A673 (cell line): ENCODE measurements around the gene MRPL10. TPM values are rescaled to one million over a fixed set of nuclear protein-coding genes. Genes with fewer than 3 reads are reported as not detected.

Source experiments
- BruUV-seq: library from RNA; stranded (reverse); fragments of 400-500 nt; replicated peaks from 2 replicates; lab custom pipeline; 2021; lab: Mats Ljungman, UMichigan
- CTCF ChIA-PET: fragments of 300-600 bp; sonication (Branson Sonifier 250); formaldehyde crosslinking; loops from one replicate; lab custom pipeline; 2022; ENCODE audit warnings: antibody characterized with exemption; lab: Charles Lee
- POLR2A ChIA-PET: fragments of 300-600 bp; sonication (Branson Sonifier 250); formaldehyde crosslinking; loops from one replicate; lab custom pipeline; 2022; ENCODE audit warnings: antibody characterized with exemption; ENCODE audit not compliant: low non-redundant PET; lab: Charles Lee
- DNase-seq: peaks from one replicate; pipeline ENCODE4 v3.0.0-alpha.2; 2015; ENCODE audit warnings: low spot score
- H3K27ac ChIP-seq: fragments of 200-600 bp; sonication (generic); 2 replicates; pipeline ENCODE4 v1.5.1; 2016; ENCODE audit warnings: mixed run types, low read depth, mild to moderate bottlenecking, mixed read lengths, antibody characterized with exemption, low read length; ENCODE audit not compliant: poor library complexity, severe bottlenecking
- H3K27me3 ChIP-seq: fragments of 200-600 bp; sonication (generic); replicated peaks from 2 replicates; pipeline ENCODE4 v1.6.1; 2017; ENCODE audit warnings: mixed run types, low read depth, mild to moderate bottlenecking, mixed read lengths, antibody characterized with exemption, low read length; ENCODE audit not compliant: insufficient read depth, poor library complexity
- H3K36me3 ChIP-seq: fragments of 200-600 bp; sonication (generic); 2 replicates; pipeline ENCODE4 v1.6.1; 2016; ENCODE audit warnings: mixed run types, mild to moderate bottlenecking, mixed read lengths, antibody characterized with exemption, low read length; ENCODE audit not compliant: insufficient read depth, poor library complexity, severe bottlenecking
- H3K4me1 ChIP-seq: fragments of 200-600 bp; sonication (generic); 2 replicates; pipeline ENCODE4 v1.6.1; 2017; ENCODE audit warnings: mixed run types, mild to moderate bottlenecking, mixed read lengths, antibody characterized with exemption, low read length; ENCODE audit not compliant: insufficient read depth, poor library complexity, severe bottlenecking
- H3K4me3 ChIP-seq: fragments of 200-600 bp; sonication (generic); 2 replicates; pipeline ENCODE4 v1.5.1; 2016; ENCODE audit warnings: low read depth, mixed run types, mild to moderate bottlenecking, mixed read lengths, low read length; ENCODE audit not compliant: poor library complexity, severe bottlenecking
- H3K9me3 ChIP-seq: fragments of 200-600 bp; sonication (generic); 2 replicates; pipeline ENCODE4 v1.6.1; 2016; ENCODE audit warnings: mixed run types, low read depth, mild to moderate bottlenecking, mixed read lengths, antibody characterized with exemption, low read length; ENCODE audit not compliant: poor library complexity, severe bottlenecking
- CTCF ChIP-seq: fragments of 300-800, 200-600 bp; sonication (generic); conservative IDR thresholded peaks from 2 replicates; pipeline ENCODE4 v1.5.1; 2017; ENCODE audit warnings: low read depth, mild to moderate bottlenecking, antibody characterized with exemption, low read length, moderate library complexity, mixed read lengths
- EZH2 ChIP-seq: fragments of 200-600 bp; sonication (generic); IDR thresholded peaks from 2 replicates; pipeline ENCODE4 v1.6.1; 2017; ENCODE audit warnings: borderline replicate concordance, low read depth, mild to moderate bottlenecking, mixed read lengths, antibody characterized with exemption, low read length; ENCODE audit not compliant: poor library complexity, severe bottlenecking
- intact Hi-C: fragments of 100-400 bp; cut with micrococcal nuclease; formaldehyde crosslinking; loops from one replicate; pipeline ENCODE4 v1.10.0; 2022; ENCODE audit not compliant: unreplicated experiment
- total RNA-seq: library from RNA; stranded (reverse); gene quantifications from 2 replicates; pipeline ENCODE4 v1.2.3, GENCODE V29; 2021

Gene MRPL10
- total RNA-seq, 1 experiment from 2014 or later: 30.5 TPM

GRCh38 chr17:47801176-47801765 lies 30.1 kb downstream of the MRPL10 start:
- no peak overlapping the region for H3K4me3 ChIP-seq
- H3K36me3 ChIP-seq: no peaks in the 10 kb centered on the region
- H3K27ac ChIP-seq: no peak overlapping the region
- H3K27me3 ChIP-seq: no peaks in the 10 kb centered on the region
- intact Hi-C loops: no loop called here
- H3K4me1 ChIP-seq: no peaks in the 10 kb centered on the region
- CTCF ChIA-PET: no interaction called here
- POLR2A ChIA-PET: no interaction called here
- no peak for TF ChIP-seq EZH2
- no peak for TF ChIP-seq CTCF
- no peak for DNase-seq
- no peaks in the 10 kb centered on the region for H3K9me3 ChIP-seq
- no TSS peak for BruUV-seq

- no peak overlapping the region for H3K27ac ChIP-seq
- H3K4me3 ChIP-seq: no peak overlapping the region
- DNase-seq: no peak
- POLR2A ChIA-PET: no interaction called here
- BruUV-seq: no TSS peak
- TF ChIP-seq CTCF (no peak), EZH2 (no peak)
- no peaks in the 10 kb centered on the region for H3K27me3 ChIP-seq
- H3K9me3 ChIP-seq: no peaks in the 10 kb centered on the region
- intact Hi-C loops: no loop called here
- CTCF ChIA-PET: no interaction called here
- no peaks in the 10 kb centered on the region for H3K4me1 ChIP-seq
- H3K36me3 ChIP-seq: no peaks in the 10 kb centered on the region
Measured at GRCh38 chr17:47800686-47801085, 30.7 kb downstream of the MRPL10 start.

- H3K27me3 ChIP-seq: peaks cover 6% of the 10 kb centered on the region
- no peak for DNase-seq
- intact Hi-C loops: no loop called here
- BruUV-seq: no TSS peak
- no peaks in the 10 kb centered on the region for H3K4me1 ChIP-seq
- no peak overlapping the region for H3K27ac ChIP-seq
- POLR2A ChIA-PET: no interaction called here
- H3K4me3 ChIP-seq: no peak overlapping the region
- TF ChIP-seq EZH2 (no peak), CTCF (no peak)
- CTCF ChIA-PET: interaction anchor here (0.6 kb wide), 1 partner anchor 45 kb away, joined by 5 read pairs; no protein-coding TSS in a partner anchor
- no peaks in the 10 kb centered on the region for H3K36me3 ChIP-seq
- no peaks in the 10 kb centered on the region for H3K9me3 ChIP-seq
Measured at GRCh38 chr17:47797797-47798196, 33.5 kb downstream of the MRPL10 start.
